Right lobe of liver (tissue), 4 donors: ENCODE results near the gene CXorf49.

ENCODE experiments used
- CTCF ChIP-seq, 4 donors: fragments of 200-600 bp in 3 of 4; fragments of 450-650 bp in 1 of 4; IDR thresholded peaks; one replicate each; pipeline versions ENCODE4 v1.5.1 to v1.8.0; 2016 to 2022; ENCODE audit warnings: antibody characterized with exemption in 4 of 4, mild to moderate bottlenecking in 2 of 4
- POLR2A ChIP-seq: fragments of 450-650 bp; IDR thresholded peaks from one replicate; pipeline ENCODE4 v1.6.1; 2017; ENCODE audit warnings: antibody characterized with exemption, mild to moderate bottlenecking
- donor health status: DM: no; HTN: no; CAD: no.
- donor health status: DM: no; HTN: no; CAD: no.
- donor health status: DM: no; HTN: yes; CAD: no.

GRCh38 chrX:71664889-71665491 is 53.1 kb downstream of the CXorf49 start:
- TF ChIP-seq POLR2A (no peak), CTCF (IDR thresholded peaks at IDR 0.05) (no peak)
